Nephron (organoid): Measurements from ENCODE around the gene CRELD1.

Experiments
- H3K27ac Mint-ChIP-seq, 3 experiments: 2 replicates each; pipeline ENCODE4 v1.8.0; 2020; ENCODE audit warnings: mixed read lengths in 3 of 3, mild to moderate bottlenecking in 2 of 3, moderate library complexity in 1 of 3
- H3K27me3 Mint-ChIP-seq: 2 replicates; pipeline ENCODE4 v1.8.0; 2021; ENCODE audit warnings: low read depth, mild to moderate bottlenecking, moderate library complexity, mixed read lengths
- H3K36me3 Mint-ChIP-seq: 2 replicates; pipeline ENCODE4 v1.8.0; 2020; ENCODE audit warnings: low read depth, mixed read lengths
- H3K4me1 Mint-ChIP-seq: 2 replicates; pipeline ENCODE4 v1.8.0; 2020; ENCODE audit warnings: mixed read lengths
- H3K4me3 Mint-ChIP-seq, 3 experiments: 2 replicates each; pipeline ENCODE4 v1.8.0; 2020; ENCODE audit warnings: mild to moderate bottlenecking in 3 of 3, mixed read lengths in 3 of 3, moderate library complexity in 2 of 3
- H3K9me3 Mint-ChIP-seq: 2 replicates; pipeline ENCODE4 v1.8.0; 2020; ENCODE audit warnings: mixed read lengths
- CTCF ChIP-seq, 3 experiments: fragments of 200-600 bp; sonication (generic); IDR thresholded peaks; one replicate each; pipeline ENCODE4 v1.5.0; 2021; ENCODE audit warnings: antibody characterized with exemption in 3 of 3; ENCODE audit not compliant: unreplicated experiment in 3 of 3

Gene CRELD1

GRCh38 chr3:9994086-9994844 is 60.6 kb downstream of the CRELD1 start:
- Mint-ChIP-seq H3K36me3 (peaks cover 8% of the 10 kb centered on the region), H3K4me3 (no peak overlapping the region), H3K9me3 (no peaks in the 10 kb centered on the region), H3K27ac (no peak overlapping the region), H3K4me1 (no peaks in the 10 kb centered on the region), H3K27me3 (no peaks in the 10 kb centered on the region)
- no peak for TF ChIP-seq CTCF (IDR thresholded peaks at IDR 0.05; ENCODE audit: unreplicated experiment in 3 of 3)
